ENCODE measurements around the gene FSD2. TPM values are rescaled to one million over a fixed set of nuclear protein-coding genes. Genes with fewer than 3 reads are reported as not detected.
"Not testable (repeated sequence)": the region's sequence is repeated elsewhere in the genome, so short reads cannot be mapped to it uniquely, and the experiment has no call there.

FSD2 gene
- total RNA-seq, 4 donors from 2014 or later, result not detected

GRCh38 chr15:82830427-82831173 lies 24.7 kb upstream of the FSD2 start:
- peaks cover 0 to 93% (median 41%) of the 10 kb centered on the region in 4 donors for H3K36me3 ChIP-seq
- intact Hi-C loops (cut with DNase I; ENCODE audit: low total_unique reads), result no loop called here

GRCh38 chr15:82829234-82829633 lies 23.4 kb upstream of the FSD2 start:
- Histone ChIP-seq H3K4me1 (no peaks in the 10 kb centered on the region), H3K27ac (no peak overlapping the region), H3K36me3 (peaks cover 0 to 93% (median 41%) of the 10 kb centered on the region in 4 donors), H3K27me3 (no peaks in the 10 kb centered on the region), H3K4me3 (no peak overlapping the region), H3K9me3 (no peaks in the 10 kb centered on the region)
- TF ChIP-seq EP300 (IDR thresholded peaks at IDR 0.05; ENCODE audit: low read depth) (no peak), POLR2AphosphoS5 (IDR thresholded peaks at IDR 0.05) (no peak), POLR2A (IDR thresholded peaks at IDR 0.05) (no peak), CTCF (IDR thresholded peaks at IDR 0.05) (no peak)
- no peak for DNase-seq
- intact Hi-C loops (cut with DNase I; ENCODE audit: low total_unique reads) (no loop called here), in situ Hi-C loops (cut with MboI; ENCODE audit: low pct_ligation_motif_present in 1 of 4, low pct_unique_long_range_greater_than_20kb in 1 of 4, low sequenced_read_pairs in 3 of 4) (loop anchor here in 1 of 4 donors (25.0 kb wide), 1 partner anchor 183 kb away; the partner anchor contains the start of gene C15orf40)
- 95% methylated on average over 4 of the region's 4 CpGs; no CpG with 5 or more reads in 1 of the 2 donors for WGBS, 2 donors (ENCODE audit: low coverage in 1 of 2)

More at GRCh38 chr15:82830427-82831173, 24.7 kb upstream of the FSD2 start:
- in situ Hi-C loops (cut with MboI; ENCODE audit: low pct_ligation_motif_present in 1 of 4, low pct_unique_long_range_greater_than_20kb in 1 of 4, low sequenced_read_pairs in 3 of 4), result loop anchor here in 1 of 4 donors (25.0 kb wide), 1 partner anchor 182 kb away; the partner anchor contains the start of gene C15orf40
- Histone ChIP-seq H3K27ac (no peak overlapping the region), H3K4me1 (no peaks in the 10 kb centered on the region), H3K27me3 (no peaks in the 10 kb centered on the region), H3K9me3 (no peaks in the 10 kb centered on the region), H3K4me3 (no peak overlapping the region)
- 87 to 89% methylated on average over 11 to 18 of the region's 18 CpGs for WGBS, 2 donors (ENCODE audit: low coverage in 1 of 2)
- TF ChIP-seq EP300 (IDR thresholded peaks at IDR 0.05; ENCODE audit: low read depth), result no peak
- no peak for TF ChIP-seq POLR2A (IDR thresholded peaks at IDR 0.05)
- no peak for TF ChIP-seq CTCF (IDR thresholded peaks at IDR 0.05)
- TF ChIP-seq POLR2AphosphoS5 (IDR thresholded peaks at IDR 0.05), result no peak
- DNase-seq, result no peak

GRCh38 chr15:82828075-82828474 lies 22.2 kb upstream of the FSD2 start:
- WGBS, 2 donors (ENCODE audit: low coverage in 1 of 2), result 89% methylated on average over 1 of the region's 1 CpG; no CpG with 5 or more reads in 1 of the 2 donors
- peaks cover 0 to 93% (median 41%) of the 10 kb centered on the region in 4 donors for H3K36me3 ChIP-seq
- DNase-seq, result no peak
- H3K4me3 ChIP-seq, result no peak overlapping the region
- TF ChIP-seq EP300 (IDR thresholded peaks at IDR 0.05; ENCODE audit: low read depth), result no peak
- TF ChIP-seq CTCF (IDR thresholded peaks at IDR 0.05), result no peak
- TF ChIP-seq POLR2A (IDR thresholded peaks at IDR 0.05), result no peak
- TF ChIP-seq POLR2AphosphoS5 (IDR thresholded peaks at IDR 0.05), result no peak
- H3K4me1 ChIP-seq, result no peaks in the 10 kb centered on the region
- intact Hi-C loops (cut with DNase I; ENCODE audit: low total_unique reads) (no loop called here), in situ Hi-C loops (cut with MboI; ENCODE audit: low pct_ligation_motif_present in 1 of 4, low pct_unique_long_range_greater_than_20kb in 1 of 4, low sequenced_read_pairs in 3 of 4) (loop anchor here in 1 of 4 donors (25.0 kb wide), 1 partner anchor 184 kb away; the partner anchor contains the start of gene C15orf40)
- H3K27ac ChIP-seq, result no peak overlapping the region
- H3K9me3 ChIP-seq, result no peaks in the 10 kb centered on the region
- no peaks in the 10 kb centered on the region for H3K27me3 ChIP-seq

GRCh38 chr15:82823049-82823448 lies 17.2 kb upstream of the FSD2 start:
- in situ Hi-C loops (cut with MboI; ENCODE audit: low pct_ligation_motif_present in 1 of 4, low pct_unique_long_range_greater_than_20kb in 1 of 4, low sequenced_read_pairs in 3 of 4), result no loop called here
- no peak for DNase-seq
- intact Hi-C loops (cut with DNase I; ENCODE audit: low total_unique reads), result no loop called here
- Histone ChIP-seq H3K4me1 (no peaks in the 10 kb centered on the region), H3K4me3 (no peak overlapping the region), H3K36me3 (peaks cover 0 to 81% (median 41%) of the 10 kb centered on the region in 4 donors), H3K27ac (no peak overlapping the region), H3K27me3 (no peaks in the 10 kb centered on the region), H3K9me3 (no peaks in the 10 kb centered on the region)
- TF ChIP-seq CTCF (IDR thresholded peaks at IDR 0.05) (no peak), POLR2AphosphoS5 (IDR thresholded peaks at IDR 0.05) (no peak), EP300 (IDR thresholded peaks at IDR 0.05; ENCODE audit: low read depth) (no peak), POLR2A (IDR thresholded peaks at IDR 0.05) (no peak)
- 87 to 94% methylated on average over 5 of the region's 5 CpGs for WGBS, 2 donors (ENCODE audit: low coverage in 1 of 2)

- intact Hi-C loops (cut with DNase I; ENCODE audit: low total_unique reads), result not testable (repeated sequence)
These were observed 16.0 kb upstream of the FSD2 start for GRCh38 chr15:82821851-82822250.

GRCh38 chr15:82821396-82821795 lies 15.5 kb upstream of the FSD2 start:
- in situ Hi-C loops (cut with MboI; ENCODE audit: low pct_ligation_motif_present in 1 of 4, low pct_unique_long_range_greater_than_20kb in 1 of 4, low sequenced_read_pairs in 3 of 4); H3K4me1 ChIP-seq; DNase-seq; H3K27me3 ChIP-seq; H3K4me3 ChIP-seq; H3K9me3 ChIP-seq; intact Hi-C loops (cut with DNase I; ENCODE audit: low total_unique reads); H3K27ac ChIP-seq: not testable (repeated sequence)
- WGBS, 2 donors (ENCODE audit: low coverage in 1 of 2), result 76 to 84% methylated on average over 3 of the region's 3 CpGs
- peaks cover 0 to 81% (median 40%) of the 10 kb centered on the region in 4 donors for H3K36me3 ChIP-seq

More at GRCh38 chr15:82821851-82822250, 16.0 kb upstream of the FSD2 start:
- H3K4me3 ChIP-seq; in situ Hi-C loops (cut with MboI; ENCODE audit: low pct_ligation_motif_present in 1 of 4, low pct_unique_long_range_greater_than_20kb in 1 of 4, low sequenced_read_pairs in 3 of 4); H3K27me3 ChIP-seq; DNase-seq; H3K9me3 ChIP-seq; H3K4me1 ChIP-seq; H3K27ac ChIP-seq: not testable (repeated sequence)
- peaks cover 0 to 81% (median 40%) of the 10 kb centered on the region in 4 donors for H3K36me3 ChIP-seq

Measured in transverse colon (tissue), 4 donors.